Measurements from ENCODE around the gene JAK3.
"Not testable (repeated sequence)": the region's sequence is repeated elsewhere in the genome, so short reads cannot be mapped to it uniquely, and the experiment has no call there.

The JAK3 gene

GRCh38 chr19:17806945-17807344, 40.8 kb downstream of the JAK3 start:
- TF ChIP-seq FOXP2 (optimal IDR thresholded peaks at IDR 0.05; ENCODE audit: control extremely low read depth, extremely low read length, insufficient read depth) (no peak), POLR2AphosphoS5 (IDR thresholded peaks at IDR 0.05; ENCODE audit: borderline replicate concordance, low read depth, low read length) (no peak), EZH2 (IDR thresholded peaks at IDR 0.05) (no peak)
- Histone ChIP-seq H3K36me3 (ENCODE audit: insufficient read depth, low read length) (no peaks in the 10 kb centered on the region), H3K9me3 (ENCODE audit: low read depth, low read length) (no peaks in the 10 kb centered on the region), H3K27ac (no peak overlapping the region), H3K4me3 (no peak overlapping the region), H3K9ac (ENCODE audit: insufficient read length) (no peak overlapping the region)
- no peak for DNase-seq (ENCODE audit: low read depth, low spot score)

- TF ChIP-seq POLR2AphosphoS5 (IDR thresholded peaks at IDR 0.05; ENCODE audit: borderline replicate concordance, low read depth, low read length): no peak
- no peaks in the 10 kb centered on the region for H3K9me3 ChIP-seq (ENCODE audit: low read depth, low read length)
- no peak overlapping the region for H3K4me3 ChIP-seq
- H3K27ac ChIP-seq: no peak overlapping the region
- DNase-seq (ENCODE audit: low read depth, low spot score): no peak
- H3K36me3 ChIP-seq (ENCODE audit: insufficient read depth, low read length): no peaks in the 10 kb centered on the region
- no peak overlapping the region for H3K9ac ChIP-seq (ENCODE audit: insufficient read length)
These were observed 42.4 kb downstream of the JAK3 start for GRCh38 chr19:17805427-17805826.

- H3K36me3 ChIP-seq (ENCODE audit: insufficient read depth, low read length): no peaks in the 10 kb centered on the region
- H3K9ac ChIP-seq (ENCODE audit: insufficient read length): no peak overlapping the region
- TF ChIP-seq EZH2 (IDR thresholded peaks at IDR 0.05): no peak
- no peak for TF ChIP-seq POLR2AphosphoS5 (IDR thresholded peaks at IDR 0.05; ENCODE audit: borderline replicate concordance, low read depth, low read length)
- no peak for TF ChIP-seq FOXP2 (optimal IDR thresholded peaks at IDR 0.05; ENCODE audit: control extremely low read depth, extremely low read length, insufficient read depth)
- no peak overlapping the region for H3K27ac ChIP-seq
- DNase-seq (ENCODE audit: low read depth, low spot score): no peak
- no peak overlapping the region for H3K4me3 ChIP-seq
- H3K9me3 ChIP-seq (ENCODE audit: low read depth, low read length): no peaks in the 10 kb centered on the region
These were observed 44.4 kb downstream of the JAK3 start for GRCh38 chr19:17803264-17803896.

- no peak for DNase-seq (ENCODE audit: low read depth, low spot score)
- Histone ChIP-seq H3K9ac (ENCODE audit: insufficient read length) (no peak overlapping the region), H3K4me3 (no peak overlapping the region), H3K36me3 (ENCODE audit: insufficient read depth, low read length) (no peaks in the 10 kb centered on the region), H3K9me3 (ENCODE audit: low read depth, low read length) (no peaks in the 10 kb centered on the region), H3K27ac (no peak overlapping the region)
- no peak for TF ChIP-seq POLR2AphosphoS5 (IDR thresholded peaks at IDR 0.05; ENCODE audit: borderline replicate concordance, low read depth, low read length)
- TF ChIP-seq FOXP2 (optimal IDR thresholded peaks at IDR 0.05; ENCODE audit: control extremely low read depth, extremely low read length, insufficient read depth): no peak
- TF ChIP-seq EZH2 (IDR thresholded peaks at IDR 0.05): no peak
These were observed 45.5 kb downstream of the JAK3 start for GRCh38 chr19:17802137-17802858.

- H3K27ac ChIP-seq; H3K9me3 ChIP-seq (ENCODE audit: low read depth, low read length); H3K4me3 ChIP-seq; DNase-seq (ENCODE audit: low read depth, low spot score); H3K36me3 ChIP-seq (ENCODE audit: insufficient read depth, low read length); H3K9ac ChIP-seq (ENCODE audit: insufficient read length): not testable (repeated sequence)
These were observed 49.2 kb downstream of the JAK3 start for GRCh38 chr19:17798599-17798998.

GRCh38 chr19:17797424-17798201, 50.2 kb downstream of the JAK3 start:
- no peak overlapping the region for H3K9ac ChIP-seq (ENCODE audit: insufficient read length)
- no peak for DNase-seq (ENCODE audit: low read depth, low spot score)
- H3K9me3 ChIP-seq (ENCODE audit: low read depth, low read length): no peaks in the 10 kb centered on the region
- TF ChIP-seq EZH2 (IDR thresholded peaks at IDR 0.05): no peak
- TF ChIP-seq FOXP2 (optimal IDR thresholded peaks at IDR 0.05; ENCODE audit: control extremely low read depth, extremely low read length, insufficient read depth): no peak
- TF ChIP-seq POLR2AphosphoS5 (IDR thresholded peaks at IDR 0.05; ENCODE audit: borderline replicate concordance, low read depth, low read length): no peak
- no peaks in the 10 kb centered on the region for H3K36me3 ChIP-seq (ENCODE audit: insufficient read depth, low read length)
- H3K4me3 ChIP-seq: no peak overlapping the region
- no peak overlapping the region for H3K27ac ChIP-seq

GRCh38 chr19:17796838-17797423, 50.9 kb downstream of the JAK3 start:
- Histone ChIP-seq H3K4me3 (no peak overlapping the region), H3K27ac (no peak overlapping the region)

GRCh38 chr19:17796013-17796837, 51.6 kb downstream of the JAK3 start:
- Histone ChIP-seq H3K9ac (ENCODE audit: insufficient read length) (no peak overlapping the region), H3K27ac (no peak overlapping the region), H3K4me3 (no peak overlapping the region), H3K36me3 (ENCODE audit: insufficient read depth, low read length) (no peaks in the 10 kb centered on the region), H3K9me3 (ENCODE audit: low read depth, low read length) (no peaks in the 10 kb centered on the region)
- TF ChIP-seq POLR2AphosphoS5 (IDR thresholded peaks at IDR 0.05; ENCODE audit: borderline replicate concordance, low read depth, low read length) (no peak), EZH2 (IDR thresholded peaks at IDR 0.05) (no peak), FOXP2 (optimal IDR thresholded peaks at IDR 0.05; ENCODE audit: control extremely low read depth, extremely low read length, insufficient read depth) (no peak)
- DNase-seq (ENCODE audit: low read depth, low spot score): no peak

More at GRCh38 chr19:17796838-17797423, 50.9 kb downstream of the JAK3 start:
- H3K36me3 ChIP-seq (ENCODE audit: insufficient read depth, low read length): no peaks in the 10 kb centered on the region
- no peak for DNase-seq (ENCODE audit: low read depth, low spot score)
- H3K9me3 ChIP-seq (ENCODE audit: low read depth, low read length): no peaks in the 10 kb centered on the region
- TF ChIP-seq FOXP2 (optimal IDR thresholded peaks at IDR 0.05; ENCODE audit: control extremely low read depth, extremely low read length, insufficient read depth): no peak
- no peak for TF ChIP-seq POLR2AphosphoS5 (IDR thresholded peaks at IDR 0.05; ENCODE audit: borderline replicate concordance, low read depth, low read length)
- no peak for TF ChIP-seq EZH2 (IDR thresholded peaks at IDR 0.05)
- no peak overlapping the region for H3K9ac ChIP-seq (ENCODE audit: insufficient read length)

Data from SK-N-MC (cell line).